HG03460 (cell line): Measurements from ENCODE around the gene CYP26B1.

ENCODE experiments used
- ATAC-seq: cut with Tn5 transposase; IDR thresholded peaks from one replicate; pipeline ENCODE4 v1.9.1; 2021; ENCODE audit not compliant: unreplicated experiment

CYP26B1 gene

GRCh38 chr2:72131916-72132841 is 15.5 kb downstream of the CYP26B1 start:
- ATAC-seq: no peak

- ATAC-seq: no peak
Measured at GRCh38 chr2:72131371-72131891, 16.2 kb downstream of the CYP26B1 start.

GRCh38 chr2:72130659-72131360 is 16.9 kb downstream of the CYP26B1 start:
- ATAC-seq: no peak

GRCh38 chr2:72129681-72130340 is 17.9 kb downstream of the CYP26B1 start:
- ATAC-seq: no peak

DNA sequence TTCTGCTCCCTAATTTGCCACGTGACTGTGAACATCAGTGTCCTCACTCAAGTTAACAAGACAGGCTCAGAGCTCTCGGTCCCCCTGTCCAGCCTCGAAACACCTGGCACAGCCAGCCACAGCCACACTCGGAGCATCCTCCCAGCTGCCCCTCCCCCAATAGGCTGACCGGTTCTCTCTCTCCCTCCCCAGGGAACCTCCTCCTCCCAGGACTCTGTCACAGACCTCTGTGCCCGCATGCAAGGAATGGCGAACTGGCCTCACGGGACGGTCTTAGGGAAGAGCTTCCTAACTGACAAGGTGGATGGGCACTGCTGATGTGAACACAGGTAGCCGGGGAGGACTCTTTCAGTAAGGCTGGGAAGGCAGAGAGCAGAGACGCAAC is 18.8 kb downstream of the CYP26B1 start:
- ATAC-seq: no peak

GRCh38 chr2:72128059-72128842 is 19.4 kb downstream of the CYP26B1 start:
- ATAC-seq: no peak

- no peak for ATAC-seq
Measured at GRCh38 chr2:72127401-72128058, 20.1 kb downstream of the CYP26B1 start.

GRCh38 chr2:72126186-72127100 is 21.2 kb downstream of the CYP26B1 start:
- ATAC-seq: no peak

DNA sequence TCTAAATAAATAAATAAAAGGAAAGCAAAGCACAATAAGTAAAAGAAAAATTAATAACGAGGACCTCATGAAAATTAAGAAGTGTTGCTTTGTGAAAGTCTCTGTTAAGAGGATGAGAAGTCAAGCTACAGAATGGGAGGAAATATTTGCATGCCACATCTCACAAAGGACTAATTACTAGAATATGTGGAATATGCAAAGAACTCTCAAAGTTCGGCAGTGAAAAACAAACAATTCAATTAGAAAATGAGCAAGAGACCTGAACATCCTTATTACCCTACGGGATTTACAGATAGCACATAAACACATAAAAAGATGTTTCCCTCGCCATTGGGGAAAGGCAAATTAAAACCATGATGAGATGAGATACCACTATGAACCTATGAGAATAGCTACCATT is 23.3 kb downstream of the CYP26B1 start:
- no peak for ATAC-seq

DNA sequence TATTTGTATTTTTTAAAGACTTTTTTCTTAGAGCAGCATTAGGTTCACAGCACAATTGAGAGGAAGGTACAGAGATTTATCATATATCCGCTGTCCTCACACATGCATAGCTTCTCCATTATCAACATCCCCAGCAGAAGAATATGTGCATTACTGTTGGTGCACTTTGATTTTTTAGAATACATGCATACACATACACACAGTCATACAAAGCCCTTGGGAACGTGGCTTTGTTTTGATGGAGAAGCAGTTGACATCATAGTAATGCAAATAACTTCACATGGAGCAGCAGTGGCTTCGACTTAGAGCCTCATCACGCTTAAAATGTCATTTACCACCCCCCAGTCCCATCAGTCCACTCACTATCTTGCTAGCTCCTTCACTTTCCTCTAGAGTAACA is 26.5 kb downstream of the CYP26B1 start:
- no peak for ATAC-seq

- ATAC-seq: no peak
Measured at GRCh38 chr2:72118951-72119350, 28.7 kb downstream of the CYP26B1 start.

GRCh38 chr2:72118386-72118785 is 29.3 kb downstream of the CYP26B1 start:
- no peak for ATAC-seq

- no peak for ATAC-seq
Measured at GRCh38 chr2:72117718-72118117, 29.9 kb downstream of the CYP26B1 start.

DNA sequence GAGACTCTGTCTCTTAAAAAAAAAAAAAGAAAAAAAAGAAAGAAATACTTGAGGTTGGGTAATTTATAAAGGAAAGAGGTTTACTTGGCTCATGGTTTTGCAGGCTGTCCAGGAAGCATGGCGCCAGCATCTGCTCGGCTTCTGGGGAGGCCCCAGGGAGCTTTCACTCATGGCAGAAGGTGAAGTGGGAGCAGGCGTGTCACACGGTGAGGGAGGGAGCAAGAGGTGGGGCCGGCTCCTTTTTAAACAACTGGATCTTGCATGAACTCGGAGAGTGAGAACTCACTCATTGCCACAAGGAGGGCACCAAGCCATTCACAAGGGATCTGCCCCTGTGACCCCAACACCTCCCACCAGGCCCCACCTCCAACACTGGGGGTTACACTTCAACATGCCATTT is 30.6 kb downstream of the CYP26B1 start:
- ATAC-seq: no peak

GRCh38 chr2:72116081-72116533 is 31.6 kb downstream of the CYP26B1 start:
- ATAC-seq: no peak

DNA sequence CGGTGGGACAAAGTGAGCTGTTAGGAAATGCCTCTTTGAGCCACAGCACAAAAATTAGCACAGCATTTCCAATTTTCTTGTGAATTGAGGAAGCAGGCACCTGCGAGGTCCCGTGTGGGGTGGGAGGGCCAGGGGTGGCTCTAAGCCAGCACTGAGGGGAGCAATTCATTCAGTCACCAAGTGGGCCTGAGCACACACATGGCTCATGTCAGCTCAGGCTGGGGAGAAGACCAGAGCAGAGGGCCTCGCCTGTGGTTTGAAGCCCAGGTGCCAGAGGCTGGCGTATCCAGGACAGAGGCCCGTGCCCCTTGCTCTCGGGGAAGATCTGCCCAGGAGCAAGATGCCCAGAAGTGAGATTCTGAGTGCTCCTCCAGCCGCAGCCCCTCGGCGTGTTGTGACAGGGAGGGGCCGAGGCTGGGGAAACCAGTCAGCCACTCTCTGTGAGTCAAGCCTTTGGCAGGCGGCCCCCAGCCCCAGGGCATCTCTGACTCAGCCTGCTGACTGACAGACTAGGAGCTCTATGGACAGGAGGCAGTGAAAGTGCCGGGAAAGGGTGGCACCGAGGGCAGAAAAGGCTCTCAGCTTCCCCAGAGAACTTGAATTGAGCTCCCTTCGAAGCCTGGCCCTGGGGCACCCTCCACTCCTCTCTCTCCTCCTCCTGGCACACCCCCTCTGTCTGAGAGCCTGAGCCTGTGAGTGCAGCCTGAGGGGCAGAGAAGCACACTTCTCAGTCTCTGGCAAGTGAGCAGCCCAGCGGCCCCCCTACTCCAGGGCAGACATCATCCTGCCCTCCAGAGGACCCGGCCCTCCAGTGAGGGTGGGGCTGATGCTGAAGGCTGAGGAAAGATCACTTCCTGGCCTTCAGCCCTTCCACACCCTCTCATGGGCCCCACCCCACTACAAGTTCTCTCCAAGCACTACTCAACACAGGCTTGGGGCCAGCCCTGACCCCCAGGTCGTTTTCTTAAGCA is 32.3 kb downstream of the CYP26B1 start:
- ATAC-seq: no peak

DNA sequence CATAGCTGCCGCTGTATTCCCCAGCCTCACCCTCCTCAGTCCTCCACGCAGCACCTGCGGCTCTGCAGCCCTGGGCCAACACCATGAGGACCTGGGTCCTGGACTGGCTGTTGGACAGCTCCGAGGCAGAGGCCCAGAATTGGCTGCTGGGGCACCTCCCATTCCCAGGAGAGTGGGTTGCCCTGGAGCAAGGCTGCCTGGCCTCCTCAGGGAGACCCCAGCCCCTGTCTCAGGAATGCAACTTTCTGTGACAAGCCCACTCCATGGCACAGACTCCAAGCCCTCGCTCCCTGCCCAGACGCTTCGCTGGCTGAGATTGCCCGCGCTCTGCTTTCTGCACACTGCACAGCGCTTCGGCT is 33.0 kb downstream of the CYP26B1 start:
- ATAC-seq: no peak
